Measurements from ENCODE around the gene CNGA3. TPM values are rescaled to one million over a fixed set of nuclear protein-coding genes. Genes with fewer than 3 reads are reported as not detected.

Gene CNGA3
- total and polyA plus RNA-seq, 2 of the 8 experiments (the other 6 are each of a cell fraction or from before 2014, with no cell fraction given), result 0.02 TPM; not detected in 1

GRCh38 chr2:98412751-98413458 lies 66.6 kb downstream of the CNGA3 start:
- H3K79me1 ChIP-seq (ENCODE audit: low read depth, low read length), result no peaks in the 10 kb centered on the region
- no peaks in the 10 kb centered on the region for H4K20me1 ChIP-seq (replicated peaks in 1 of 2; ENCODE audit: control insufficient read depth in 1 of 2, insufficient read depth in 2 of 2, low read length in 2 of 2)
- H2BK20ac ChIP-seq (ENCODE audit: low read length), result no peak overlapping the region
- no peaks in the 10 kb centered on the region for H3K27me3 ChIP-seq (replicated peaks in 1 of 4; ENCODE audit: control insufficient read depth in 3 of 4, extremely low read depth in 1 of 4, insufficient read depth in 3 of 4, low read length in 3 of 4)
- no peak overlapping the region for H2BK15ac ChIP-seq (ENCODE audit: low read length)
- H4K91ac ChIP-seq (replicated peaks; ENCODE audit: insufficient read length, low read length), result no peak overlapping the region
- 74% methylated on average over 5 of the region's 5 CpGs; no CpG with 5 or more reads in 1 of the 2 experiments for WGBS, 2 experiments (ENCODE audit: extremely low coverage in 1 of 2, insufficient coverage in 1 of 2, insufficient read length in 1 of 2, insufficient replicate concordance in 2 of 2, low coverage in 1 of 2, low lambda C conversion rate in 2 of 2, missing lambda C conversion rate in 1 of 2)
- FAIRE-seq (no peak), DNase-seq (ENCODE audit: low read depth in 1 of 2, low spot score in 2 of 2) (peak in 1 of 2 experiments; percentile 50)
- H3K79me2 ChIP-seq (ENCODE audit: control insufficient read depth in 1 of 2, insufficient read depth in 2 of 2, low read length in 2 of 2), result no peaks in the 10 kb centered on the region
- no peak overlapping the region for H3K4me2 ChIP-seq (ENCODE audit: insufficient read depth in 1 of 2, low read depth in 2 of 2, low read length in 2 of 2)
- no peak overlapping the region for H2BK12ac ChIP-seq (ENCODE audit: low read depth, low read length)
- H3K56ac ChIP-seq (replicated peaks; ENCODE audit: insufficient read length, low read depth, low read length), result no peak overlapping the region
- peaks cover 0 to 6% (median 1%) of the 10 kb centered on the region in 4 experiments; a peak in 1 of 7 replicates for H3K4me1 ChIP-seq (replicated peaks in 1 of 4; ENCODE audit: control insufficient read depth in 3 of 4, insufficient read depth in 4 of 4, low read length in 3 of 4)
- H2BK5ac ChIP-seq (ENCODE audit: low read depth, low read length), result no peak overlapping the region
- no peak overlapping the region for H4K8ac ChIP-seq (ENCODE audit: extremely low read depth, insufficient read depth, low read length)
- no peak overlapping the region for H3K18ac ChIP-seq (ENCODE audit: extremely low read depth, low read length)
- H3K4ac ChIP-seq (replicated peaks; ENCODE audit: insufficient read length, low read depth, low read length), result no peak overlapping the region
- no peak overlapping the region for H3K9ac ChIP-seq (replicated peaks in 1 of 4; ENCODE audit: extremely low read depth in 1 of 4, low read depth in 3 of 4, low read length in 3 of 4)
- no peaks in the 10 kb centered on the region for H3K36me3 ChIP-seq (ENCODE audit: control insufficient read depth in 2 of 4, insufficient read depth in 4 of 4, low read length in 3 of 4)
- peaks cover 18 to 20% of the 10 kb centered on the region in 2 experiments for H3K9me3 ChIP-seq (ENCODE audit: insufficient read depth in 2 of 2, low read depth in 1 of 2, low read length in 1 of 2)
- no peak overlapping the region for H2AK5ac ChIP-seq (ENCODE audit: low read depth, low read length)
- H3K27ac ChIP-seq (ENCODE audit: low read depth, low read length), result no peak overlapping the region
- no peak overlapping the region for H2BK120ac ChIP-seq (replicated peaks; ENCODE audit: low read depth, low read length)
- ChIA-PET POLR2A (ENCODE audit: partially characterized antibody) (no interaction called here), CTCF (ENCODE audit: partially characterized antibody) (interaction anchor here (0.6 to 1.8 kb wide), 15 partner anchors 9 to 1523 kb away, joined by 3 to 12 read pairs (median 3); no protein-coding TSS in a partner anchor)
- H3K14ac ChIP-seq (ENCODE audit: insufficient read length), result no peak overlapping the region
- no peak overlapping the region for H3K23ac ChIP-seq (ENCODE audit: insufficient read length)
- no peak overlapping the region for H2AFZ ChIP-seq (ENCODE audit: low read length)
- H4K5ac ChIP-seq (ENCODE audit: insufficient read length, low read depth, low read length), result no peak overlapping the region
- H3K23me2 ChIP-seq (ENCODE audit: low read depth, low read length), result no peaks in the 10 kb centered on the region
- no peak overlapping the region; a peak in 1 of 8 replicates for H3K4me3 ChIP-seq (ENCODE audit: extremely low read depth in 1 of 4, insufficient read depth in 2 of 4, low read depth in 3 of 4, low read length in 4 of 4)
- no peak for TF ChIP-seq SIRT6 (IDR thresholded peaks at IDR 0.05; ENCODE audit: low read length)
- TF ChIP-seq USF2 (IDR thresholded peaks at IDR 0.05; ENCODE audit: low read length), result no peak
- TF ChIP-seq EZH2 (IDR thresholded peaks at IDR 0.05; ENCODE audit: low read depth, low read length, severe bottlenecking), result no peak
- peak; percentile 47; the same call in 1 of the 2 replicates for TF ChIP-seq YY1 (IDR thresholded peaks at IDR 0.05; ENCODE audit: low read depth, low read length)
- no peak for TF ChIP-seq CEBPB (IDR thresholded peaks at IDR 0.05; ENCODE audit: low read depth, low read length)
- no peak for TF ChIP-seq SIX5 (IDR thresholded peaks at IDR 0.05; ENCODE audit: low read depth, low read length)
- TF ChIP-seq SRF (IDR thresholded peaks at IDR 0.05; ENCODE audit: low read depth, low read length), result no peak
- peak; percentile 68 to 77 for TF ChIP-seq RAD21 (IDR thresholded peaks at IDR 0.05 in 1 of 2, conservative IDR thresholded peaks at IDR 0.05 in 1 of 2; ENCODE audit: low read depth in 2 of 2, low read length in 2 of 2)
- TF ChIP-seq CTCF (IDR thresholded peaks at IDR 0.05; ENCODE audit: control extremely low read depth in 1 of 3, insufficient read depth in 1 of 3, low read depth in 1 of 3, low read length in 3 of 3), result peak in 2 of 3 experiments; percentile 53 to 63; a peak in 3 of 4 replicates
